Measurements from ENCODE around the gene XXYLT1.

XXYLT1 gene

DNA sequence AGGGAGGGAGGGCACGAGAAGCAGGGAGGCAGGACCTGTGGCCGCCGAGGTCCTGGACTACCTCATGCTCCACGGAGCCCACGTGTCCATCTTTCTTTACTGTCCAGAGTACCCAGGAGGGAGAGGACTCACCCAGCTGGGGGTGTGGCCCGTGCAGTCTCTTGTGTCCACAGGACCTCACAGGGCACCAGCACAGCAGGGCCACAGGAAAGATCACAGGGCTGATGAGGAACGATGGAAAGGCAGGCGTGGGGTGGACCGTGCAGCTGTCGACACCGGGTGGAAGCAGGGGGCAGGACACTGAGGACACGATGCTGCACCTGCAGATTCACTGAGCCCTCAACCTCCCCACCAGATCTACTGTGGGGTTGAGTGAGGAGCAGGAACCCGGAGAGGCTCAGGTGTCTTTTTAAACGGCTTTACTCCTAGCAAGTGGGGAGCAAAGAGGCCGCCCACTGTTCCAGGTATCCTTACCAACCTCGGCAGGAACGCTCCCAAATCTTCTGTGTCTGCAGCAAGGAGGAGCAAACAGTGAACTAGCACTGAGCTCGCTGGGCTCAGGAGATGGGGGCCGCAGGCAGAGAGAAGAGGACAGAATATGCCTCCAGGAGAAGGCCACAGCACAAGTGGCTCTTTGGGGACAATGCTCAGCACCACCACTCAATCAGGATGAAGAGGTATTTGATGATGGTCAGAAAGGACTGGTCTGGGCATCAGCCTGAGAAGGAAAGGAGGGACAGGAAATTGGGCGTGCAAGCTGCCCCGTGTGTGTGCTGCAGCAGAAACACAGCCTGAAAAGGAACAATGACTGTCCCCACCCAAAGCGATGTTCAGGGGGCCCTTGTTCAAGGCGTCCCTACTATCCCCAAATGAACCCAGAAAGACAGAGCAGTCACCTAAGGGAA is 198.8 kb downstream of the XXYLT1 start:
- no peak for DNase-seq

DNA sequence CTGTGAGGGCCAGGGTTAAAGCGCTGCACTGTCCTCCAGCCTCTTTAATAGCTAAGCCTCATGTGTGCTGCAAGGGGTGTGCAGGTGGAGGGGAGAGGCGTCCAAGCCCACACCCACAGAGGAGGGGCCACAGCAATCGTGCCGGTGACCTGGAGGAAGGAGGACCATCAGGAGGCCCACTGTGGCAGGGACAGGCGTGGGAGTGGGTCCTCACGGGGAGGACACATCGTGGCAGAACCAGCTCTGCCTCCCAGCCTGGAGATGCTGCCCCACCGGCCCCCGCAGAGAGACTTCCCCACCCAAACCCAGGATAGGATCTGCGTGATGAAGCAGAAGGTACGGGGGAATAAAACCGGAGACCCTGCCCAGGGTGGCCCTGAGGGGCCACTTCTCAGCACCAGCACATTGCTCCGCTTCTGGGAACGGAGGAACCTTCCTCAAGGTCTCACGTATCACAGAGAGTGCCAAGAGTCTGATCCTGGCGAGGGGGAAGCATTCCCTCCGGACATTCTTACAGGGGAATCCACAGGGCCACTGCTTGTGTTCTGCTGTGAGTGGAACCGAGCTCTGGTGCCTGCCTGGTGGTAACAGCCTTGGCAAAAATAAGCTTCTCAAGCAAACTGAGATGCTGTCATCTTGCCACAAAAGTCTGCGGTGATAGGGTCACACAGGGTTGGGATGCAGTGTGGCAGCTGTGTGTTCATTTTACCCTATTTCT is 199.8 kb downstream of the XXYLT1 start:
- no peak for DNase-seq

DNA sequence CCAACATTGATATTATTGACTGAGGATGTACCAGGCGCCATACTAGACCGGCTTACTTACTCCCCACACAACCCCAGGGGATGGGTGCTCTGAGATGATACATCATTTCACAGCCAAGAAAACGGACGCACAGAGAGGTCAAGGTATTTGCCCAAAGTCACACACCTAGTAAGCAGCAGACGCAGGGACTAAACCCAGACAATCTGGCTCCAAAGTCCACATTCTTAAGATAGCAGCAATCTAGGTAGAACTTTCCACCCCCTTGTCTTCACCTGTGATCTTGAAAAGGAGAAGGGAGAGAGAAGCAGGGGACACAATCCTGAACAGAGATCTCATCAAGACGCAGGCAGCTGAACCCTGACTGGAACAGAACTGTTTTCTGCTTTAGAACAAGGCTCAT is 200.6 kb downstream of the XXYLT1 start:
- no peak for DNase-seq

DNA sequence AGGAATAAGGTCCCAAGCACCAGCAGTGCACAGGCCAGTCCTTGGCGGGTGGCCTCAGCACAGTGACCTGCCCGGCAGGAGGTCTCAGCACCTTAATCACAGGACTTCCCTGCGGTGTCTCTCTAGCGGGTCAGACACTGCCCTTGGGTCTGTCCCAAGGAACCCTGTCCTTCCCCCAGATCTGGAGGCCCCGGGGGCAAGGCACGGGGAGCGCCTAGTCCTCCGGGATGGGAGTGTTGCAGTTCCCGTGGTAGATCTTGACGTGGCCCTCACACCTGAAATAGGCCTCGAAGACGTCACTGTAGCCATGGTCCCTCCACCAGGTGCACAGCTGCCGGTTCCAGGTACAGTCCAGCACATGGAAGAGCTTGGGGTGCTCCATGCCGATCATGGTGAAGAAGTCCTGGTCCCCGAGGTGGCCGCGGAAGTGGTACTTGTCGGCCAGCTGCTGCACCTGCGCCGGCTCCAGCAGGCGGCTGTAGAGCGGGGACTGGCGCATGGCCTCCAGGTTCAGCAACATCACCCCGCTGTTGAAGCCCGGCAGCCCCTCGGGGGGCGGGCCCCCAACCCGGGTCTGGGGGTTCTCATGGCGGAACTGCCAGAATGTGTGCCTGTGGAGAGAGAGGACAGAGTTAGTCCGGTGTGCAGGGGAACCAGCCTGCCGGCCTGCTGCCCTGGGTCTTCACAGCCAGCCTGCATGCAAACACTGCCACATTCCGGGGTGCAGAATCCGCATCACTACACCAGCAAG is 201.3 kb downstream of the XXYLT1 start:
- DNase-seq: no peak

DNA sequence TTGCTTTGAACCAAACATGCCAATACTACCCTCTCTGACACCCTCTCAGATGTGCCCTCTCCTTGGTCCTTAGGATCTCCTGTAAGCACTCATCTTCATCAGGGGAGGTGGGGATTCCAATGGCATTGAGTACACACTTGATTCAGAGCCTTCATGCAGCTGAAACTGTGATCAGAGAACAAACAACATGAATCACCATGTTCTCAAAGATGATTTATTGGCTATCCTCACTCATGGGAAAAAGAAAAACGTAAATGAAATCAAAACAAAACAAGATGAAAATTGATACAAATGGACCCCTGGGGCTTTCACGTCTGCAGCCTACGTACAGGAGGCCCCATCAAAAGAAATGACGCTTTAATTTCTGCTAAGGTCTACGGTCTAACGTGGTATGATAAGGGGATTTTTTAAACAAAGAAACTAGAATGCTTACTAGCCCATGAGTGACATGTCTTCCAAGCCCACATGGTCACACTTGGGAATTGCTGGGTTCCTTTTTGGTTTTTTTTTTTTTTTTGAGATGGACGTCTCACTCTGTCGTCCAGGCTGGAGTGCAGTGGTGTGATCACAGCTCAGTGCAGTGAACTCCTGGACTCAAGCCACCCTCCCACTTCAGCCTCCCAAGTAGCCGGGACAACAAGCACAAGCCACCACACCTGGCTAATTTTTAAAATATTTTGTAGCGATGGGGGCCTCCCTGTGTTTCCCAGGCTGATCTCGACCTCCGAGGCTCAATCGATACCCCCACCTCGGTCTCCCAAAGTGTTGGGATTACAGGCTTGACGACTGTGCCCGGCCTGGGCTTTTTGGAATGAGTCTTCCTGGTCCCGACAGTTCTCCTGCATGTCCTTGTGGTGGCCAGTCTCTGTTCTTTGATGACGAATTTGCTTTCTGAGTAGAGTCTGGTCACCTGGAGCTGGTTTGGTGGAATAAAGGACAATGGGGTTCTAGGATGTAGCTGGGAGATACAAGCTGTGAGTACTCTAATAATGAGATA is 202.6 kb downstream of the XXYLT1 start:
- DNase-seq: no peak

DNA sequence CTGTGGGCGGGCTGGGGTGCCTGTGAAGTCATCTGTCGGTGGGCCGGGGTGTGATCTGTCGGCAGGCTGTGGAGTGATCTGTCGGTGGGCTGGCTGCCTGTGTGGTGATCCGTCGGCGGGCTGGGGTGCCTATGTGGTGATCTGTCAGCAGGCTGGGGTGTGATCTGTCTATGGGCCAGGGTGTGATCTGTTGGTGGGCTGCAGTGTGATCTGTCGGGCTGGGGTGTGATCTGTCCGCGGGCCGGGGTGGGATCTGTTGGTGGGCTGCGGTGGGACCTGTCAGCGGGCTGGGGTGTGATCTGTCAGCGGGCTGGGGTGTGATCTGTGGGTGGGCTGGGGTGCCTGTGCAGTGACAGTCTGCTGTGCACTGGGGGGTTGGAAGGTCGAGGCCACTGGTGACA is 204.5 kb downstream of the XXYLT1 start:
- DNase-seq: no peak

DNA sequence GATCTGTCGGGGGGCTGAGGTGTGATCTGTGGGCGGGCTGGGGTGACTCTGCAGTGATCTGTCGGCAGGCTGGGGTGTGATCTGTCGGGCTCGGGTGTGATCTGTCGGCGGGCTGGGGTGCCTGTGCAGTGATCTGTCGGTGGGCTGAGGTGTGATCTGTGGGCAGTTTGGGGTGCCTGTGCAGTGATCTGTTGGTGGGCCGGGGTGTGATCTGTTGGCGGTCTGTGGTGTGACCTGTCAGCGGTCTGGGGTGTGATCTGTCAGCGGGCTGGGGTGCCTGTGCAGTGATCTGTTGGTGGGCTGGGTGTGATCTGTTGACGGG is 205.1 kb downstream of the XXYLT1 start:
- no peak for DNase-seq

DNA sequence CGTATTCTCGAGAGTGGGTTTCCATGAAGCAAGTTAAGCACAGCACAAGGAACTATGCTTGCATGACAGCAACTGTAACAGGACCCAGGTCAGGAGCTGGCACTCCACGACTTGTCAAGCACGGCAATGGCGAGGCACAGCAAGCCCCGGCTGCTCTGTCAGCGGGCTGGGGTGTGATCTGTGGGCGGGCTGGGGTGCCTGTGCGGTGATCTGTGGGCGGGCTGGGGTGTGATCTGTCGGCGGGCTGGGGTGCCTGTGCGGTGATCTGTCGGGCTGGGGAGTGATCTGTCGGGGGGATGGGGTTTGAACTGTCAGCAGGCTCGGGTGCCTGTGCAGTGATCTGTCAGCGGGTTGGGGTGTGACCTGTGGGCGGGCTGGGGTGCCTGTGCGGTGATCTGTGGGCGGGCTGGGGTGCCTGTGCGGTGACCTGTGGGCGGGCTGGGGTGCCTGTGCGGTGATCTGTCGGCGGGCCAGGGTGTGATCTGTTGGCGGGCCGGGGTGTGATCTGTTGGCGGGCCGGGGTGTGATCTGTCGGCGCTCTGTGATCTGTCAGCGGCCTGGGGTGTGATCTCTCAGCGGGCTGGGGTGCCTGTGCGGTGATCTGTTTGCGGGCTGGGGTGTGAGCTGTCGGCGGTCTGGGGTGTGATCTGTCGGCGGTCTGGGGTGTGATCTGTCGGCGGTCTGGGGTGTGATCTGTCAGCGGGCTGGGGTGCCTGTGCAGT is 205.7 kb downstream of the XXYLT1 start:
- no peak for DNase-seq

DNA sequence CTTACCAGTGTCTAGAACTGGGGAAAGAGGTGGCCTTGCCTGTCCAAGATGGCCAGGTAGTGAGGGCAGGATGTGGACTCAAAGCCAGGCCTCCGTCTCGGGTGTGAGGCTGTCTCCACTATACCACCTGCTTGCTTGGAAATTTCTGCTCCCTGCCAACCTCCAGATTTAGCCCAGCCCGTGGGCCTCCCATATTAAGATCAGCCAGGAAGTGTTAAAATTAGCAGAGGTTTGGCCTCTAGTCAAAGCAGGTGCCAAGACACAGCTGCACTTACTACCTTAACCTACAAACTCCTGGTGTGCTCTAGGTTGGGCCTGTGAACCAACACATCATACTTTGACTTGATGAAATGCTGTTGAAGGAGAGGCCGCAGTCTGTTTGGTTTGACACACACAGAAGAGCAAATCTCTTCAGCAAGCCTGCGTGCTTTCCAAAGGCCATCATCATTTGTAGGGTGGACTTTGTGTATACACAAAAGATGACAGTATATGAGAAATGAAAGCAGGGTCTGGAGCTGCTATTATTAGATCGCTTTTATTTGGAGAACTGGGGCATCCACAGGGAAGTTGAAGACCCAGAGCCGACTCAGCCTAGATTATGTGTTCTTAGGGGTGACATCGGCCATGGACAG is 206.5 kb downstream of the XXYLT1 start:
- no peak for DNase-seq

DNA sequence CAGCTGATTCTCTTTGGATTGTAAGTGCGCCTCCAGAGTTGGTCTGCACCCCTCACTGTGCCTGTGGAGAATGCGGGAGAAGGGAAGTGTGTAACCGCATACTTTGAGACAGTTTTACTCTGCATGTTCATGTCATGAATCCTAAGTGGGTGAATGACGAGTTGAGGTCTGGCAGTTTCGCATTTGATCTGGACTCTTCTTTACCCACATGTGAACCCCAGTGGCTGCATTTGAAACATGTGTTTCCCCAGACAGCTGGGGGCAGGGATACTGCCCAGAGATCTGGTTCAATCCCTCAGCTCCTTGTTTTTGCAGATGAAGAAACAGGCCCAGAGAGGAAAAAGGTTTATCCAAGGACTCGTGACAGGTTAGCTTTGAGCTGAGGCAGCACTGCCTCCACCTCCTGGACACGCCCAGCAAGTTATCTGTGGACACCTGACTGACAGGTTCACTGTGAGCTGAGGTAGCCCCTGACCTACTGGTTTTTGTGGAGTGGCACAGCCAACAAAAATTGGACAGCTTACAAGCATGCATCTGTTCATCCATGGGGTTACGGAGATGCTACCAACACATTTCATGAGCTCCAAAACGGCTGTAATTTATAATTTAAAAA is 207.3 kb downstream of the XXYLT1 start:
- DNase-seq: no peak

DNA sequence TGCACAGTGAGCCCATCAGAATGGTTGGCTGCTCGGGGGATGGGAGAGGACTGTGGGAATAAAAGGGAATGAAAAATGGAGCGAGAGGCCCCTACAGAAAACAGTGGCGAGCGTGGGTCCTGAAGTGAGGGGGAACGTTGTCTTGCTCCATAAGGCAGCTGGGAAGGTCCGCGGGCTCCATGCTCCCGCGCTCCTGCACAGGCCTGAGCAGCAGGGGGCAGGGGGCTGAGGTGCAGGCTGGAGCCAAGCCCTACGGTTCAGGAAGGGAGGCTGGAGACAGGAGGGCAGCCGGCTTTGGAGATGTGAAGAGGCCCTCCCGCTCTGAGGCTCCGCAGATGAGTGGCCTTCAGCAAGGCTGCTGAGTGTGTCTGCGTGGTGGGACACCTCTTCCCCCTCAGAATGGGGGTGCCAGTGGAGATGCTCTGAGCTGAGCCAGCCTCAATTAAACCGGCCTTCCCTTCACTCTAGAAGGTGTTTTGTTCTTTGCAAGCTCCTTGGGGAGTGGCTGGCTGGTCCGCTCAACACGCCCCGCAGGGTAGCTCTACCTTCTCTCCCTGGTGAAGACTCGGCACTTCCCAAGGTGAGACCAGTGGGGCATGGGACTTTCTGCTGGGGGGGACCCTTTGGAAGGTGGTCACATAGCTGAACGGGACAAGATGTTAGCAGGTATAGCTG is 208.0 kb downstream of the XXYLT1 start:
- no peak for DNase-seq

DNA sequence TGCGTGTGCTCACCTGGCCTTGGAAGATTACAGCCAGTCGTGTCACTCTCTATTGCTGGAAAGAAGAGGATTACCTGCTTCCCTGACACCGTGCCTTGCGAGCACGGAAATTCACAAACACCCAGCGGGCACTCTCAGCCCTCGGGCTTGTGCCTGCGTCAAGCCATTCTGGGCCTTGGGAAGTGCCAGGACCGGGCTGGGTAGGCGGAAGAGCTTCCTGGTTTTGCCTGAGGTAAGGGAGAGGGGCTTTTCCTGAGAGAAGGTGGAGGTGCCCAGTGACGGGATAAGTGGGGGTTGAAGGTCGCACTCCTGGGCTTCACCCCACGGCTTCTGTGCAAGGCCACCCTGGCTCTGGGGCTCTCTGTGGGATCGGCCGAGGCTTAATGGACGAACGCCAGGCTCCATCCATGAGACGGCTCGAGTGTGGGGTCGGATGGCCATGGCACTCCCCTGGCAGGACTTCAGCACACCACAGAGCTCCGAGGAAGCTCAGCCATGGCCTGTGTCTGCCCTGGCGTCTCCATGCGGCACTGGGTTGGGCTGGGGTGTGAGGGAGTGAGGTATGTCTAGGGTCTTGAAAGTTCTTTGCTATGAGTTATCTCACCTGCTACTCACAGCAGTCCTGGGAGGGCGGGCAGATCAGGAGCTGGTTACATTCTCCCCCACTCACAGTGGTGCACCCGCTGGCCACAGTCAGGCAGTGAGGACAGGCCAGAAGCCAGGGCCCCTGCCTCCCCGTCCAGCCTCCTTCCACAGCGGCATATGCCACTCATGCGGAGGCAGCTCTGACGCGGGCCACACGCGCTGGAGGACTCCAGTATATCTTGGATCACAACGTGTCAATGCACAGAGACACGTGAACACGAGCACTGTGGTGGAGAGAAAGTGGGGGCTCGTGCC is 209.0 kb downstream of the XXYLT1 start:
- DNase-seq: no peak

DNA sequence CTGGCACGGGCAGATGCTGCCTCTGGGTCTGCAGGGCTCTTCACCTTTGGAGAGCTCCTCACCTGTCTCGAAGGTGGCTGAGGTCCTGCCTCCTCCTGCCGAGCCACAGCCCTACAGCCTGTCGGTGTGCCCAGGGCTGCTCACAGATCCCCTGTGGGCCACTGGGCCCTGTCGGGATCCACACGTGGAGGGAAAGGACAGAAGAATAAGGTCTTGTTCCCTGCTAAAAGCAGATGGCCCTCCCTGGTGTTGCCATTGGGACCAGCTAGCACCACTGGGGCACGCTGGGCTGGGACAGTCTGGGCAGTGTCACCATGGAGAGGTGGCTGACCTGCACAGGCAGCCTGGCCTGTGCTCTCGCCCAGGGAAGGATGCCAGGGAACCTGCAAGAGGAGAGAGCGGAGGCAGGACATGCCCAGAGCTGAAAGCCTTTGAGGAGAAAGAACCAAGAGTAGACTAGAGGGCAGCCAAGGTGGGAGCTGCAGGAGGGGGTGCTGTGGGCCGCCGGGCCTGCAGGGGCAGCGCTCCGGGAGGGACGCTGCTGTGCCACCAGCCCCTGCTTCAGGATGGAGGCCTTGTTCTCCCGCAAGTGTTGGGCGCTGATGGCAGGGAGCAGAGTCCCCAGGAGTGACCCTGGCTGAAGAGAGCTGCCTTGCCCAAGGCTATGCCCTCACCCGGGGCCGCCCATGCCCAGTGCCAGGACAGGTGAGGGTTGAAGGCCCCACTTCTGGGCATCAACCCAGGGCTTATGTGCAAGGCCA is 210.2 kb downstream of the XXYLT1 start:
- no peak for DNase-seq

DNA sequence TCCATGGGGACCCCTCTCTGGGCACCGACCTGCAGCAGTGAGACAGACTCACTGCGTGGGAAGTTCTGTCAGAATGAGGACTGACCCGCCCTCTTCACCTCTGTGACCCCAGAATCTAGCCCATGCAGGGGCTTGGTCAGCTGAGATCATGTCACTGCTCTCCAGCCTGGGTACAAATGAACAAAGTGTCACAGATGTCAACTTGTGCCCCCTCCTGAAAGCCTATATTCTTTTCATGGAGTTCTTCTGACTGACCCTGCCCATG is 210.8 kb downstream of the XXYLT1 start:
- no peak for DNase-seq

DNA sequence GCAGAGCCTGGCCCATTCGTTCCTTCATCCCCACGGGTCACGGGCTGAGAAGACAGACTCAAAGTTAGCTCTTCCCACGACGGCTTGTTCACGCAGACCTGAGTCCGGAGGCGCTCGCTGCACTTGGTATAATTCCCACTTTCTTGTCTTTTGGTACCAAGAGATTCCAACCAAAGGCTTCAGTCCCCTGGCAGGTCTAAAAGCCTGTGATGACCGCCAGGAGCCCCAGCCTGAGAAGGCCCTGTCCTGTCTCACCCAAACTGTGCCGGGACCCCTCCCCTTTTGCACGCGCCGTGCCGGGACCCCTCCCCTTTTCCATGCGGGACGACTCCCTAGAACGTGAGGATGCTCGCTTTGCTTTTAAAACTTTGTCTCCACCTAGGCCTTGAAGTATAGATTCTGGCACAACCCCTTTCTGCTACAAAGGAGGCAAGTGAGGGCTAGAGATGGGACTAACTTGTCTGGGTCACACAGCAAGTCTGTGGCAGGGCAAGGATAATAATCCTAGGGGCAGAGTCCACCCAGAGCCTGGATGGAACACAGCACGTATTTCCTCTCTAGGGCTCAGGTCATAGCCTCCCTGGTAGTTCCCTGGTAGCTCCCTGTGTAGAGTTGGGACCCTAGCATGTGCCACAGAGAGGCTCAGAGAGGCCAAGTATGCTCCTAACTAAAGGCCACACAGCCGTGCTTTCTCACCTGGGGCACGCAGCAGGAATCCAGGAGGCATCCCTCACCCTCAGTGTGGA is 211.3 kb downstream of the XXYLT1 start:
- no peak for DNase-seq

DNA sequence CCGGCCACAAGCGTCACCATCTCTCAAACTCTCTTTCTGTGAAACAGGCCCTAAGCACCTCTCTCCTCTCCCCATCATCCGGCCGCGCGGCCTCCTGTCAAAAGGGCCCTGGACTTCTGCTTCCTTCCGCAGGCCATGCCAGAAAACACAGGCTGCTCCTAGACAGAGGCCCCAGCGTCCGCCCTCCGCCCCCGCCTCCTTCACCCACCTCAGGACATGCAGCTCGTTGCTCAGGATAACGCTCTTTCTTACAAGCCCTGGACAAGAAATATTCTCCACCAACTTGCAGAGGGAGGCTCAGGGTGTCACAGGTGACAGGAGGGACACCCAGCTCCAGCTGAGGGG is 212.0 kb downstream of the XXYLT1 start:
- no peak for DNase-seq

DNA sequence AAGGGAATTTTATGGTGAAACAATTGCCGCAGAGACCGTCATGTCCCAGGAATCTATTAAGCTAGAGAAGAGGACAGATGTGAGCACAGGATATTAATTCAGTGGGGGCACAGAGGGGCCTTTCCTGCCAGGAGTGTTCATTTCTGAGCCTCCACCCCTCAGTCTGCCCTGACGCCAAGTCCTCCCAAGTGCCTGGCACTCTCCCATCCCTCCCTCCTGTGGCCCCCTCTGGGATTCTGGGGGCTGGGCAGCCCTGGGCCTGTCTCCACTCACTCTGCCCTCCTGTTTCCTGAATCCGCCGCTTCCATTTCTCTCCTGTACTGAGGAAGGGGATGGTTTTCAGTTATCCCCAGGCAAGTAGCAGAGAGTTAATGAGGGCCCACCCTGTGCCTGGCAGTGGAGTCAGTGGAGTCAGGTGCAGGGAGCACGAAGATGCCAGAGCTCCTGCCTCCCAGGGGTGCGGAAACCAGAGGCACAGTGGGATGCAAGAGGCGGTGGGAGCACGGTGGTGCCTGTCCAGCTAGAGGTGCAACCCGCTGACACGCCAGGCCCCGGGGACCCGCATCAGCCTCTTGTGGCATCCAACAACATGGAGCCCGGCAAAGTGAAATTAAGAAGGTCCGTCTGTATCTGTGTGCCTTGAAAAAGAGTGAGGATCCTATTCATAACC is 212.5 kb downstream of the XXYLT1 start:
- DNase-seq: no peak
